Measurements from ENCODE around the gene SPI1. TPM values are rescaled to one million over a fixed set of nuclear protein-coding genes. Genes with fewer than 3 reads are reported as not detected.

The SPI1 gene
- total RNA-seq, 1 experiment from 2014 or later = 0.22 TPM

GRCh38 chr11:47425611-47426010 lies 47.3 kb upstream of the SPI1 start:
- Histone ChIP-seq H3K79me2 (ENCODE audit: low read length) (peaks cover 31% of the 10 kb centered on the region), H3K4me1 (ENCODE audit: insufficient read depth, low read length) (peaks cover 11% of the 10 kb centered on the region), H3K9me3 (ENCODE audit: low read length) (no peaks in the 10 kb centered on the region), H3K36me3 (ENCODE audit: low read depth, low read length) (peaks cover 30% of the 10 kb centered on the region; the same call in 1 of the 2 replicates), H3K27ac (ENCODE audit: low read length) (peak overlapping the region; percentile 83), H3K9ac (ENCODE audit: low read length) (peak overlapping the region; percentile 99), H3K4me2 (ENCODE audit: low read length) (peak overlapping the region; percentile 94), H2AFZ (ENCODE audit: low read length) (peak overlapping the region; percentile 95), H4K20me1 (ENCODE audit: low read length) (no peaks in the 10 kb centered on the region), H3K4me3 (ENCODE audit: low read length) (peak overlapping the region; percentile 97), H3K27me3 (ENCODE audit: low read length) (no peaks in the 10 kb centered on the region), H3F3A (ENCODE audit: low read length, unreplicated experiment) (no peaks in the 10 kb centered on the region), H3K9me2 (replicated peaks; ENCODE audit: low read length) (no peaks in the 10 kb centered on the region)
- CTCF ChIA-PET = no interaction called here
- no peak for ATAC-seq
- TF ChIP-seq EZH2phosphoT487 (IDR thresholded peaks at IDR 0.05; ENCODE audit: borderline replicate concordance, low read length) (no peak), CTCF (conservative IDR thresholded peaks at IDR 0.05; ENCODE audit: low read depth, low read length) (no peak), EZH2 (IDR thresholded peaks at IDR 0.05; ENCODE audit: low read length, unreplicated experiment) (no peak)
- intact Hi-C loops (cut with micrococcal nuclease) = no loop called here
- BruUV-seq (replicated peaks) = TSS peak; percentile 70
- POLR2A ChIA-PET (ENCODE audit: unreplicated experiment) = no interaction called here
- DNase-seq = no peak

- BruUV-seq (replicated peaks) = no TSS peak
- POLR2A ChIA-PET (ENCODE audit: unreplicated experiment) = no interaction called here
- peaks cover 9% of the 10 kb centered on the region; the same call in 1 of the 2 replicates for H4K20me1 ChIP-seq (ENCODE audit: low read length)
These were observed 40.3 kb upstream of the SPI1 start for GRCh38 chr11:47418454-47419259.

More at GRCh38 chr11:47418454-47419259, 40.3 kb upstream of the SPI1 start:
- peaks cover 33% of the 10 kb centered on the region; the same call in 1 of the 2 replicates for H3K36me3 ChIP-seq (ENCODE audit: low read depth, low read length)
- H3K4me2 ChIP-seq (ENCODE audit: low read length) = no peak overlapping the region
- peaks cover 3% of the 10 kb centered on the region for H3F3A ChIP-seq (ENCODE audit: low read length, unreplicated experiment)
- H3K79me2 ChIP-seq (ENCODE audit: low read length) = peaks cover 6% of the 10 kb centered on the region; the same call in 1 of the 2 replicates
- H3K9me3 ChIP-seq (ENCODE audit: low read length) = no peaks in the 10 kb centered on the region
- no peak overlapping the region for H2AFZ ChIP-seq (ENCODE audit: low read length)
- no peak overlapping the region for H3K27ac ChIP-seq (ENCODE audit: low read length)
- no peaks in the 10 kb centered on the region for H3K9me2 ChIP-seq (replicated peaks; ENCODE audit: low read length)
- intact Hi-C loops (cut with micrococcal nuclease) = no loop called here
- H3K4me3 ChIP-seq (ENCODE audit: low read length) = no peak overlapping the region
- H3K4me1 ChIP-seq (ENCODE audit: insufficient read depth, low read length) = peaks cover 19% of the 10 kb centered on the region
- DNase-seq (no peak), ATAC-seq (no peak)
- CTCF ChIA-PET = no interaction called here
- no peak overlapping the region for H3K9ac ChIP-seq (ENCODE audit: low read length)
- no peak for TF ChIP-seq EZH2phosphoT487 (IDR thresholded peaks at IDR 0.05; ENCODE audit: borderline replicate concordance, low read length)
- TF ChIP-seq CTCF (conservative IDR thresholded peaks at IDR 0.05; ENCODE audit: low read depth, low read length) = no peak
- TF ChIP-seq EZH2 (IDR thresholded peaks at IDR 0.05; ENCODE audit: low read length, unreplicated experiment) = no peak
- no peaks in the 10 kb centered on the region for H3K27me3 ChIP-seq (ENCODE audit: low read length)

Data from PC-3 (cell line).